Activated CD4-positive, alpha-beta T cell treated with anti-CD3 and anti-CD28 coated beads, Interleukin-2, Interleukin-4, amounts not matched to agents 100 ng/mL and 50 ng/mL, durations not matched to agents 16 hours and 8 hours (primary cell): ENCODE measurements around the gene RPS18.
A peak's percentile ranks its signal among the peaks of the same experiment; 100 is the strongest.

ENCODE experiments used
- DNase-seq: peaks from one replicate; pipeline ENCODE4 v3.0.0-alpha.2; 2020; ENCODE audit warnings: low spot score

RPS18 gene

DNA sequence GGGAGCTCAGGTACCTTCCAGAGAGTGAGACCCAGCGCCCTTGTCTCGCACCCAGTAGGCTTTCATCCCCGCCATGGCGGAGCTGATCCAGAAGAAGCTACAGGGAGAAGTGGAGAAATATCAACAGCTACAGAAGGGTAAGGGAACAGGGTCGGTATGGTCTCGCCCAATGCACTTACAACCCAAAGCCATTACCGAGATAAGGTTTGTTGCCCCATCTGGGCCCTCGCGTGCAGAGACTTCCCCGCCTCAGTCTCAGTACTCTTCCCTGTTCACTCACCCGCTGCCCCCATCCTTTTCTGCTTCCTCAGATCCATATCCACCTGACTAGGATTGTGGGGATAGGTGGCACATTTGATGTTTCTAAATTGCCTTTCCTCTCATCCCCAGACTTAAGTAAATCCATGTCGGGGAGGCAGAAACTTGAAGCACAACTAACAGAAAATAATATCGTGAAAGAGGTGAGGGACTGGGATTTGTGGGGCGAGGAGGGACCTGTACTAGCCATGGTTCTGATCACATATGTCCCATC, 18.0 kb downstream of the RPS18 start:
- DNase-seq, result no peak

- no peak for DNase-seq
These were observed 18.6 kb downstream of the RPS18 start for GRCh38 chr6:33290459-33290858.

DNA sequence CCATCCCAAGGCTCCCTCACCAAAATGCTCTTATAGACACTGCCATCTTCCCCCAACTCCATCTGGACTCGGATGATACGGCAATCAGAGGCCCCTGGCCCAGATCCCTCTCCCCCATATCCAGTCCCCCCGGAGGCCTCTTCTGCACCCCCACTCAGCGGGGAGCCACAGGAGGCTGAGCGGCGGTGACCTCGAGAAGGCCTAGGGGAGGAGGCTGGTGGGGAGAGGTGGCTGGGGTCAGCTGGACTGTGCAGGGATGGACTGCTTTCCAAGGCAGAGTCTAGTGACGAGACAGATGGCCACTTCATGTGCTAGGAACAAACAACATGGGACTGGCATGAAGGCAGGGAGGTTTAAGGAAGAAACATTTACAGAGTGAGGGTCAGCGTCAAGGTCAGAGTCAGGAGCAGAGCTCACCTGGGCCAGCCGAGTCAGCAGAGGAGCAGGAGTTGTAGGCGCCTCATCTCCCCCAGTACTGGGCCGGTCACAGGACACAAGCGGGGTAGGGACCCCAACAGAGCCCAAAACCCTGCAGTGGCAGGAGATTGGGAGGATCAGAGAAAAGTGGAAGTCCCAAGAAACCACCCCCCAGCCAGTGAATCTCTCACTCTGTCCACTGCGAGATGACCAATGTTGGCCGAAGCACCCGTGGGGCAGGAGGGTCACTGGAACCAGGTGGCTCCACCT, 21.3 kb downstream of the RPS18 start:
- no peak for DNase-seq

- DNase-seq, result no peak
These were observed 22.4 kb downstream of the RPS18 start for GRCh38 chr6:33294086-33294823.

DNA sequence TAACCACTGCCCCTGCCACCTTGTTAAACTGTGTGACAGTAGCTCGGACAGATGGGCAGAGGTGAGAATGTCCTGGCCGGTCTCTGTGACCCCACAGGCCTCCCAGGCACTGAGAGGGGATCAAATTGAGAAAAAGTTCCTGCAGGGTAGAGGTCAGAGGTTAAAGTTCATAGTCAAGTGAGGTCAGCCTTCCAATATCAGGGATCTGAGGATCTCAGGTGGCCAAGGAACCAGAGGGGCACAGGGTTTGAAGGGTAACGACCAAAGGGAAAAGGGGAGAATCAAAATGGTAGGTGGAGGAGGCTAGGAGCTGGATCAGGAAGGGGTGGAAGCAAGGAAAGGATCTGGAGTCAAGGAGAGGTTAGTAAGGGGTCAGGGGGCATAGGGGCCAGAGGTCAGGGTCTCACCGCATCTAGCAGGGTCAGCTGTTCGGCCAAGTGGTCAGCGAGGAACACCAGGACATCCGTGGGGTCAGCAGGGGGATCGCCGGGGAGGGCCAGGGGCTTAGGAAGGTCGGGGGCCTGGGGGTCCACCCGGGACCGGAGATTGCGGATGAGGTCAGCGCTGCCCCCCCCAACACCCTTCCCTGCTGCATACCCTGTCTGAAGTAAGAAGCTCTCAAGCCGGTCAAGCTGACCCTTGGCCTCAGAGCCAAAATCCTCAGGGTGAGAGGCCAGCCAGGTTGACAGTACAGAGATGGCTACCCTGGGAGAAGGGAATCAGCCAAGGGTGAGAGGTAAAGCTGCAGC, 23.9 kb downstream of the RPS18 start:
- DNase-seq, result no peak

GRCh38 chr6:33296797-33297405, 25.0 kb downstream of the RPS18 start:
- DNase-seq, result no peak

- DNase-seq, result no peak
These were observed 25.6 kb downstream of the RPS18 start for GRCh38 chr6:33297406-33297955.

GRCh38 chr6:33297956-33298772, 26.3 kb downstream of the RPS18 start:
- peak; percentile 65 for DNase-seq

DNA sequence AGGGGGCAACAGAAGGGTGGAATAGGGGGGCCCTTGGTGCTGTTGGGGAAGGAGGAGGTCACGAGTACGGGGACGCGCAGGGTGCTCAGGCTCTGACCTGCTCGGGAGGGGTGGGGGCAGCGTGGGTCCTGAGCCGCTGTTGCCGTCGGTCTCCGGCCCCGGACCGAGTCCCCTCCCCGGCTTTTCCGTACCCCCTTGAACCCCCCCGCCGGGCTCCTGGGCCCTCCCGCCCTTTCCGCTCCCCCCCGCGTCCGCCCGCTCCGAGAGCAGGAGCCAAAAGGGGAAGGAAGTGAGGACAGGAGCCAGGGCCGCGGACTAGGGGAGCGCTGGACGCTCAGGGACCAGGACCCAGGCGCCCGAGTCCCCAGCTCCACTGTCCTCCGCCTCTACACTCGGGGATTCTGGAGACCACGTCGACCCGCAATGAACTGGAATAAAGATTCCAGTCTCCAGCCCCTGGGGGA, 26.9 kb downstream of the RPS18 start, which contains the start of gene RGL2:
TSS of gene RGL2 (minus strand) at position 170 of the 464 bp plus-strand sequence. CDS start 332 bp downstream, outside the sequence.
- DNase-seq, result no peak

DNA sequence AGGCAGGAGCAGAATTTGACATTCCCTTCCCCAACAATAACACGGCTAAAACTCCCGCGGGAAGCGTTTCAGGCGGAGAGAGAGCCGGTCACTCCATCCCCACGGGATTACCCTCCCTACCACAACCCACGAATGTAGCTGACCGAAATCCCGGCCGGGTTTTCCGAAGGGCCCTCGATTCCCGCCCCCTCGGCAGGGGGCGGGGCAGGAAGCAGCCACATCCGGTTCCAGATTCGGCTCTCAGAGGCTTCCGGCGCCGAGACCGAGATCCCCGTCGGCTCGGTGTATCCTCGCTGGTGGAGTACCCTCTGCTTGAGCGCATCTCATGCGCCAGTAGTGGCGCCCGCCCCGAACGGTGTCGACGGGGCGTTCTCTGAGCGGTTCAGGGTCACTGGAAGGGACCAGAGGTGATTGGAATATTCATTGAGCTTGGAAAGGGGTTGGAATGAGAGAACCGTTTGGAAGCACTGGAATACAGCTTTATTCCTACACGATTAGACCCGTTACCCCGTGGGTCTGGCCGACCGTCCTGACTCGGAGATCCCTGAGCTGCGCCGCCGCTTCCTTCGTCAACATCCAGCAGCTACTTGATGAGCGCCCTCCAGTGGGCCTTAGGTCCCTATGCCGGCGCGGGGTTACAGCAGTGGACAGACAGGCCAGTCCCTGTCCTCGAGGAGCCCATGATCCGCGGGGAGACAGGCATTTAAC, 27.5 kb downstream of the RPS18 start:
- DNase-seq, result peak; percentile 94

GRCh38 chr6:33301877-33302276, 30.0 kb downstream of the RPS18 start:
- DNase-seq, result no peak

DNA sequence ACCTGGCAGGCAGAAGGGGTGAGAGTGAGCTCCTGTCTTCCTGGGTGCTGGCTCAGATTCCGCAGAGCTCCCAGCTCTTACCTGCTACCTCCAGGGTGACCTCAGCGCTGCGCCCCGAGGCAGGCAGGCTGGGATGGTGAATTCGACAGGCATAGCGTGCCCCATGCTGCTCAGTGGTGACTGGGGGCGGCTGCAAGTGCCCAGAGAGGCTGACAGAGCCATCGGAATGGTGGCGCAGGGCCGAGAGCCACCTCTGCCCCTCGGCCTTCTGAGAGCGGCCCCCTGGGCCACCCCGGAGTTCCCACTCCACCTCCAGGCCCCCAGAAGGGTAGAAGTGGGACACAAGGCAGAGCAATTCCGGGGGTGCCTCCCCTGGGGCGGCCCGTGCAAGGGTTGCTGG, 32.3 kb downstream of the RPS18 start:
- DNase-seq, result no peak

DNA sequence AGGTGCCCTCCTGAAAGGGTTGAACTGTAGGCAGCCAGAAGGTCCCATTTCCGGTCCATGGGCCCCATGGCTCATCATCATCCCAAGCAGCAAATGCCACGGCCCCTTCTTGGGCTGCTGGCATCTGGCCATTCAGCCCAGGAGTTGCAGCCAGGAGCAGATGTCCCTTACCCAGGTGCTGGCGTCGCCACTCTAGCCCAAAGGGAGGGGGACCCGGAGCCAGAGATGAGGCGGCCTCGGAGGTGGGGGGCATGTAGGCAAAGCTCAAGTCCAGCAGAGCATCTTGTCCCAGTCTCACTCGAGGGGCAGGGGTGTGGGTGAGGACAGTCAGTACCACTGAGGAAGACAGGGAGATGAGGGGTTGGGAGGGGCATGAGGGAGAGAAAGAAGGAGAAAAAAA, 33.2 kb downstream of the RPS18 start:
- no peak for DNase-seq

DNA sequence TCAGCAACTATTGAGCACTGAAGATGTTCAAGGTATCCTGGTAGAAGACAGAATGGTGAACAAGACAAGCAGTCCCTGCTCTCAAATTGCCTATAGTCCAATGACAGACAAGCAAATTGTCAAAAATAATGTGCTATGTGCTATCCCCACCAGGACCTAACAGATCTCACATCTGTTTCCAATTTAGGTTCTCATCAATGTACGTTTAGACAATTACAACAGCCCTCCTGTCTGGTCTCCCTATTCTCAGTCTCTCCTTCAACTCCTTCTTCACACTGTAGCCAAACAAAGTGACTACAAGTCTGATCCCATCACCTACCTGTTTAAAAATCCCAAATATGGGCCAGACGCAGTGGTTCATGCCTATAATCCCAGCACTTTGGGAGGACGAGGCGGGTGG, 34.5 kb downstream of the RPS18 start:
- no peak for DNase-seq

- peak; percentile 81 for DNase-seq
These were observed 40.7 kb downstream of the RPS18 start for GRCh38 chr6:33312361-33313104.

DNA sequence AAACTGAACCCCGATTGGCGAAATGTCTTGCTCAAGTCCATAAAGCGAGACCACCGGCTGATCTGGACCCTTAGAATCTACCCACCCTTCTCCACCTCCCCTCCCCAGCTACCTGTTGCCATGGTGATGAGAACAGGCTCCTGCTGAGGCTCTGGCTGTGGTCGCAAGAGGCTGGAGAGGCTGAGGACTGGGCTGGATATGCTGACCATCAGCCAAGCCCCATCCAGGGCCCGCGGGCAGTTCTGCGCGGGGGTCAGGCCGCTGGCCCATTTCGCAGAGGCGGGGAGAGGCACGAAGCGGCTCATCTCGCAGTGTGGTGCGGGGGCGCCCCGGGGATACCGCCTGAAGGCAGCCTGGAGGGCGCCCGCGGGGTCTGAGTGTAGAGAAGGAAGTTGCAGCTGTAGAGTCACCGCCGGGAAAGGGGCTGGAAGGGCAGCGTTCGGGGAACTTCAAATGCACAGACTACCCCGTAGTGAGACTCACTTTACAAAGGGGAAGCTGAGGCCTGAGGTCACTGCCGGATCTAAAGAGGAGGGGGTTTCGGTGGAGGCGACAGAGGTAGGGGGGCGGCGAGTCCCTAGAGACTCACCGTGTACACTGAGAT, 41.3 kb downstream of the RPS18 start:
- peak; percentile 28 for DNase-seq

DNA sequence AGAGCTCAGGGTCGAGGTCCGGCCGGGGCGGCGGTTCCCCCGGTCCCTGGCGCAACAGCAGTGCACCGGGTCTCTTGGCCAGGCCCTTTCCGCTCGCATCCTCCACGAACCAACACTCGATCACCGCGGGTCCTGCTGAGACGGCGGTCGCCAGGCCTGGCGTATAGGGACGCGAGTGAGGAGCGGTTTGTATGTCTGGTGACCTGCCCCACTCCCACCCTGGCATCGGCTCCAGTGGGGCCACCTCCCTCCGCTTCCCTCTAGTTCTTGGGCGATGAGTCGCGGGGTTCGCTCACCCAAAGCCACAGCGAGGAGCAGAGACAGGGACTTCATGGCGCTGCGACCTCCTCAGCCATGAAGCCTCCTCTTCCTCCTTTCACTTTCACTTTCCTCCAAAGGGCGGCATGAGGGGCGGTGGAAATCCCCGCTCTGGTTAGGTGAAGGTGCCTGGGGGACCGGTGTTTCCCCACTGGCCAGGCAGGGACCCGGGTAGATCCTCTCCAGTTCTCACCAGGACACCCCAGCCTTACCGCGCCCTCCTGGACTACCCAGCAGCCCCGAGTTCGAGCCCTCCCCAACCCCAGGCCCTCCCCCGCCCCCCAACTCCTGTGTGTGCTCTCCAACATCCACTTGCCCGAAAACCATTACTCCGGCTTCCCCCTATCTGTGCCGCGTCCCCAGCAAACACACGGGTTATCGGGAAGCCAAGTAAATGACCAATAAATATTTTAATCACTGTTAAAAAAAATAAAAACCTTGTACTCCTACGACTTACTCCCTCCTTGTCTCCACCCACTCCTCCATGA, 42.0 kb downstream of the RPS18 start, which contains the start of gene TAPBP:
TSS of gene TAPBP (minus strand) at position 370 of the 806 bp plus-strand sequence. CDS start at position 333, 37 bp downstream.
- DNase-seq, result peak; percentile 89

- DNase-seq, result peak; percentile 57
These were observed 42.7 kb downstream of the RPS18 start for GRCh38 chr6:33314515-33314942.
